GM21529 (cell line): Measurements from ENCODE around the gene POFUT2.
"Not testable (repeated sequence)": the region's sequence is repeated elsewhere in the genome, so short reads cannot be mapped to it uniquely, and the experiment has no call there.

Experiments
- ATAC-seq: cut with Tn5 transposase; IDR thresholded peaks from one replicate; pipeline ENCODE4 v1.9.1; 2021; ENCODE audit not compliant: unreplicated experiment

POFUT2 gene

GRCh38 chr21:45310459-45310858 lies 22.8 kb upstream of the POFUT2 start:
- ATAC-seq: no peak

- ATAC-seq: no peak
Measured at GRCh38 chr21:45309987-45310381, 22.3 kb upstream of the POFUT2 start.

- ATAC-seq: no peak
Measured at GRCh38 chr21:45309069-45309986, 21.6 kb upstream of the POFUT2 start.

DNA sequence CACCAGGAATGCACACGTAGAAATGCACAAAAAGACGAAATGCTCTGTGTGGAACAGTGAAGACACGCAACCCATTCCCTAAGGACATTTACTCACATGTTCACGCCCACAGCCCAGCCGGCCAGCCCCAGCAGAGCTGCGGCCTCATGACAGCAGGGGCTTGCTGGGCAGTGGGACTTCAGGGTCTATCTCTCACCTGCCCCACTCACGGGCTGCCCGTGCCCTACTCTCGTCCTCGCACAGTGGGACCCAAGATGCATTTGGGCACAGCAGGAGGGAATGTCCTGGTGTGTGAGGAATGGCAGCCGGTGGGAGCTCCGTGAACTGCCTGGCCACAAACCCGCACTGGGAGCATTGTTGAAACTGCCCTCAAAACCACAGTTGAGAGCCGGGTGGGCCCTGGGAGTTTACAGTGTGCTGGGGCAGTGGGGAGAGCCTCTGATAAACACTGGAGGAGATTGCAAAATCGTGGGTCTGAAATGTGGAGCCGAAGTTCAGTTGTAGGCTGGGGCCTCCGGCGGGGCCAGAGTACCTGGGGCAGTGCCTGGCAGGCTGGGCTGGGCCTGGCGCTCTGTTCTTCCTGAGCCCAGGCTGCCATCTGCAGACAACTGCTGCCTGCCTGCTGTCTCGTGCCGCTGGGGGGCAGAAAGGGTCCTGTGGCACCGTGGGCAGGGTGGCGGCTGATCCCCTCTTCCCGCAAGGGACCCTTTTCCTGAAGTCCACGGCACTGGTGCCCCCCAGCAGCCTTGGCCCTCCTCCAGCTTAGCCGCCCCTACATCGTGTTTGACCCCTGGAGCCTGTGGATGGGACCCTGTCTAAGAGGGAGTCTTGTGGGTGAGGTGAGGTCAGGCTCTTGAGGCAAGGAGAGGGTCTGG lies 20.7 kb upstream of the POFUT2 start:
- ATAC-seq: no peak

GRCh38 chr21:45307597-45308158 lies 20.0 kb upstream of the POFUT2 start:
- ATAC-seq: not testable (repeated sequence)

GRCh38 chr21:45306832-45307571 lies 19.3 kb upstream of the POFUT2 start:
- ATAC-seq: no peak

- no peak for ATAC-seq
Measured at GRCh38 chr21:45306453-45306831, 18.7 kb upstream of the POFUT2 start.

- ATAC-seq: no peak
Measured at GRCh38 chr21:45305836-45306235, 18.1 kb upstream of the POFUT2 start.

DNA sequence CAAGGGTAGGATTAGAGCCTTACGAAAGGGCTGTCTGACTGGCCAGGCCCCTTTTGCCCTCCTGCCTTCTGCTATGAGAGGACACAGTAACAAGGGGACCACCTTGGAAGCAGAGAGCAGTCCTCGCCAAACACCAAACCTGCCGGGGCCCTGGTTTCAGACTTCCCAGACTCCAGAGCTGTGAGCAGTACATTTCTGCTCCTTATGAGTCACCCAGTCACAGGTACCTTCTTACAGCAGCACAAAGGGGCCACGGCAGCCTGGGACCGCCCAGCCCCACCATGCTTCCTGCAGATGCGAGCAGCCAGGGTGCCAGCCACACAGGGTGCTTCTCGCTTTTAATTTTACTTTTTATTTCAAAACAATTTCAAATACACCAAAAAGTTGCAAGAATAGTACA lies 17.2 kb upstream of the POFUT2 start:
- ATAC-seq: no peak

GRCh38 chr21:45304476-45304830 lies 16.8 kb upstream of the POFUT2 start:
- ATAC-seq: no peak

DNA sequence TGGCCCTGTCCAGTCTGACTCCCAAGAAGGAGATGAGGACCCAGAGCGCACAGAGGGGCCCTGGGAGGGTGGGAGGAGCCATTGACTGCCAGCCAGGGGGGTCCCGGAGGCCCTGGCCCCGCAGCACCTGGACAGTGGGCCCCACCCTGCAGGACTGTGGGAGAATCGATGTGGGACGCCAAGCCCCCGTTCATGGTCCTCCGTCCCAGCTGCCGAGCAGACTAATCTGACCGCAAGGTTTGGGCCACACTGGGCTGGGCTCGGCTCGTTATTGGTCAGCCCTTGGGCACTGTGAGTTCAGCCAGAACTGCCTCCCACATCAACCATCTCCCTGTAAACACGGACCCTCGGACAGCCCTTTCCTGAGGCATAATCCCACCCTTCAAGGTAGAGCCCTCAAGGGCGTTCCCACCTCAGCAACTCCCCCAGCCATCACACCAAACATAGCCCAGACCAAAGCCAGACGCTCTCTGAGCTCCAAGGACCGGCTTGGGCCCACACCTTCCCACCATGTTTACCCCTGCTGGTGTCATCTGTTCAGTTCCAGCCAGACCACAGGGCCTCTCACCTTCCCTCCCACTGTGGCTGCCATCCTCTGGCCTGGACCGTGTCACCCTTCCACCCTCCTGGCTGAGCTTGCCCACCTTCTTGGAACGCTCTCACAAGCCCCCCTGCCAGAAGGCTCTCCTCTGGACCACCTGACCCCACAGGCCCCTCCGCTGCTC lies 16.2 kb upstream of the POFUT2 start:
- no peak for ATAC-seq

DNA sequence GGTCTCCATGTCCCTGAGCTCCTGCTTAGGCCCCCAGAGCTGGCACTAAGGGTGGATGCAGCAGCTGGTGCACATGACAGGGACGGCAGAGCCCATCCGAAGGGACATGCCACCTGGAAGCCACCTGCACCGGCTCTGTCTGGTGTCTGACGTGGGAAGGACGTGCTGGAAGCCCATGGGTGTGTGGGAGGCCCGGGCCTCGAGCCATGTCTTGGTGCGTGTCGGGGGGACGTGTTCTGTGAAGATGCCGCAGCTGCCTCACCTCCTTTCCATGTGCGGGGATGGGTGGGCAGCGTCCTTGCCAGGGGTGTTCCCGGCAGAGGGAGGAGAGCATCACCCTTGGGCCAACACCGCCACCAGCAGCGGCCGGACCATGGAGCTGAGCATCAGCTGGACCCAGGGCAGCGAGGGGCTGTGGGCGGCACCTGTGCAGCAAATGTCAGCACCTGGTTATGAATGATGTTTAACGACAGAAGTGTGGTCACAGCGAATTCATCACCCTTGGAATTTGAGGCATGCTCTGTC lies 15.5 kb upstream of the POFUT2 start:
- no peak for ATAC-seq

DNA sequence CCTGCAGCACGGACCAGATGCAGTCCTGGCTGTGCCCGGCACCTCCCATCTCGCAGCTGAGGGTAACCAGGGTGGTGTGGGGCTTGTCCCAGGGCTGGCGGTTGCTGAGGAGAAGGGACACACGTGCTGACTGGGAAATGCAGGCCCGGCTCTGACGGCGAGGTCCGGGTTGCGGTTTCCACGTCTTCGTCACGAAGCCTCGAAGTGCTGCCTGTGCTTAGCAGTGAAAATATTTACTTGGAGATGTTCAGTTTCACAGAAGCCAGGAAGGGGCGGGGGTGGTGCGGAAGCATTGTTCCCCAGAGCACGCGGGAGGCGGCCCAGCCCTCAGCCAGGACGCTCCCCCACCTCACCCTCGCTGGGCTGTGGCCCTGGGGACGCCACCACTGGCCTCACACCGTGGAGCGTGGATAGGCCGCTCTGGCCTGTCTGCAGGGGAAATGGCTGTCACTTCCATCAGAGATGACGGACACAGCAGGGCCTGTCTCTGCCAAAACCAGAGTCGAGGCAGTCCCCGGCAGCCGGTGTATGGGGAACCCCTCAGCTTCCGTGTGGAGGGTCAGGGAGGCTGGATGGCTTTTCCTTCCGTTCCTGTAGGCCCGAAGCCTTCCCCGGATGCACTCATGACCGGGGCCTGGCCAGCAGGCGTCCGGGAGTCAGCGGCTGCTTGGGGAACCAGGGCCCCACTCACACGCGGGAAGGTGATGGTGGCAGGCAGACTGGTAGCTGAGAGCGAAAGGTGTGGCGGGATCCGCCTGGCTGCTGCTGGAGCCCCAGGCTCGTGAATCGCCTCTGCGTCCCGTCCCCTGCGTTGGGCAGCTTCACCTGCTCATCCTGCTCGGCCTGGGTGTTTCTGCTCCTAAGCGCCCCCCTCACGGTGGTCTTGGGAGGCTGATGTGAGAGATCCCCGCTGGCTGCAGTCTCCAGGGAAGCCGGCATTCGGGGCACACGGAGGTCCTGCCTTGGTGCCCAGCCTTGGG lies 14.7 kb upstream of the POFUT2 start:
- no peak for ATAC-seq

- no peak for ATAC-seq
Measured at GRCh38 chr21:45301521-45302081, 13.9 kb upstream of the POFUT2 start.

DNA sequence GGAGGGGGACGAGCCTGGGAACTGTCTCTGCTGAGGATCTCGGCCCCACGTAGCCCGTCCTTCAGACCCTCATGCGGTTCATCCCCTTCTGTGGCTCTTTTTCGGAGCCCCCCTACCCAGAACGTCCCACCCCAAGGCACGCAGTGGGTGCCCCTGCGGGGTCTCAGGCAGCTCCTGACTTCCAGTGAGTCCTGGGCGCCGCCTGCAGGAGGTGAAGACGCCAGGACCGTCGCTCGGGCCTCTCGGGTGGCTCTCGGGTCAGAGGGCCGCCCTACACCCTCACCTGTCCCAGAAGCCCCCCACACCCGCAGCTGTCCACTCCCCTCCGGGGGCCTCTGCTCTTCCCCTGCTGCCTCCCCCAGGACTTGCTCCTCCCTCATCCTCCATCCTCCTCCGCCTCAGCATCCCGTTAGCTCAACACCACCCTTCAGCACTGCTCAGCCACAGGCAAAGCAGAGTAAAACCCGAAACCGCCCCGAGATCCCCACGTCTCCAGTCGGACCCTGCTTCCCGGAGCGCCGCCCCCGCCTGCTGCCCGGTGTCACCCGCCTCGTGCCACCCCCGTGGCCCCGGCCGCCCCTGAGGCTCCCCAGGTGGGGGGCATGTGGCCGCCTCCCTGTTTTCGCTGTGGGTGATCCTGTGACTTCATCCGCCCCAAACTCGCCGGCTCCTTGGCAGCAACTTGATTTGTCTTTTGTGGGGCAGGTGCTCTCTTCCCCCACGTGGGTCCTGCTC lies 13.3 kb upstream of the POFUT2 start:
- no peak for ATAC-seq

DNA sequence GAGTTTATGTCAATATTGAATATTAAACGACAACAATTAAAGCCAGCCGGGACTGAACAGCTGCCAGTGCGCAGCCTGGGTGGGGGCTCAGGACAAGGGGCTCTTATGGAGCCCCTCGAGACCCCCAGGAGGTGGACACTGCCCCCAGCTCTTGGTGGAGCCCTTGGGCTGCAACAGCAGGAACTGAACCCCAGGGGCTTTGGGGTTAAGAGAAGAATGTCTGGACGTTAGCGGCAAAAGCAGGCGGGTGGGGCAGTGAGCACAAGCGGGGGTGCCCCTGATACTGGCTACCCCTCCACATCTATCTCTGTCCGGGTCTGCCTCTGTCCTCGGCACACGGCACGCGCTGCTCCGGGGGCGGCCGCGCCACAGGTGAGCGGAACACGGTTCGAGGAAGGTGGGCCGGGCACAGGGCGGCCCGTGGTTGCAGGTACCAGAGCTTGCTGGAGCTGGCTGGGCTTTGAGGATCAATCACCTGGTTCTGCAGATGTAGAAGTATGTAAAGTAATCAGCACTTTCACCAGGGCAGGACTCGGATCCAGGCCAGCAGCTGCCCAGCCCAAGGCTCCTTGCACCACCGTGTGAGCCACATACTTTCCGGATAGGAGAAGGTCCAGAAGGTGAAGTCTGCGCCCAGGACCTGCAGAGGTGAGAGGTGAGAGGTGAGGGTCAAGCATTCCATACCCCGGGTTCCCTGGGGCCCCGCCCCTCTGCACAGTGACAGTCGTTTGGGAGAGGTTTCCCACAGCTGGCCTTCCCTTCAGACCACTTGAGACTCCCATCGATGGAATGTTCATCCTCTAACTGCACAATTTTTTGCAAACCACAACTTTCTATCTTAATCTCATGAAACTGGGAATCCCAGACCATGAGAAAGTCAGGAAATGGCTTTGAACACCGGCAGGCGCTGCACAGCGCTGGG lies 12.4 kb upstream of the POFUT2 start:
- ATAC-seq: no peak
